CD4-positive, alpha-beta T cell treated with Interferon alpha-2 for 1 hour (primary cell): ENCODE data around the gene PNMA8C.

Experiments used
- DNase-seq, 2 donors: peaks; one replicate each; pipeline ENCODE4 v3.0.0-alpha.2; 2020 to 2022

Gene PNMA8C

GRCh38 chr19:46428239-46429135 lies at the start of gene PNMA8C:
Gene PNMA8C, minus strand, starts transcription at chr19:46428936. Its CDS starts 577 bp downstream, at chr19:46428359.
- peak; percentile 60 to 69 for DNase-seq

- DNase-seq, result no peak
Measured at GRCh38 chr19:46475986-46476385, 47.2 kb upstream of the PNMA8C start.

GRCh38 chr19:46474211-46474610 lies 45.5 kb upstream of the PNMA8C start:
- no peak for DNase-seq

GRCh38 chr19:46472592-46472991 lies 43.9 kb upstream of the PNMA8C start:
- DNase-seq, result no peak

- DNase-seq, result no peak
Measured at GRCh38 chr19:46471811-46472543, 43.2 kb upstream of the PNMA8C start.

GRCh38 chr19:46471116-46471733 lies 42.5 kb upstream of the PNMA8C start, which contains the start of gene PNMA8A:
Gene PNMA8A, minus strand, starts transcription at chr19:46471563. Its CDS starts 528 bp downstream, at chr19:46471035.
- DNase-seq, result no peak

- no peak for DNase-seq
Measured at GRCh38 chr19:46470376-46470775, 41.6 kb upstream of the PNMA8C start.

GRCh38 chr19:46469541-46470185 lies 40.9 kb upstream of the PNMA8C start:
- no peak for DNase-seq

- no peak for DNase-seq
Measured at GRCh38 chr19:46466536-46467196, 37.9 kb upstream of the PNMA8C start.

GRCh38 chr19:46463516-46463915 lies 34.8 kb upstream of the PNMA8C start:
- no peak for DNase-seq

- no peak for DNase-seq
Measured at GRCh38 chr19:46461537-46461936, 32.8 kb upstream of the PNMA8C start.

GRCh38 chr19:46460981-46461380 lies 32.2 kb upstream of the PNMA8C start:
- DNase-seq, result no peak

- no peak for DNase-seq
Measured at GRCh38 chr19:46460055-46460454, 31.3 kb upstream of the PNMA8C start.

- no peak for DNase-seq
Measured at GRCh38 chr19:46456930-46457329, 28.2 kb upstream of the PNMA8C start.

- no peak for DNase-seq
Measured at GRCh38 chr19:46454244-46454643, 25.5 kb upstream of the PNMA8C start.

- no peak for DNase-seq
Measured at GRCh38 chr19:46453661-46454060, 24.9 kb upstream of the PNMA8C start.

- DNase-seq, result no peak
Measured at GRCh38 chr19:46452186-46452585, 23.4 kb upstream of the PNMA8C start.

GRCh38 chr19:46451352-46451751 lies 22.6 kb upstream of the PNMA8C start:
- no peak for DNase-seq

- DNase-seq, result no peak
Measured at GRCh38 chr19:46450737-46451136, 22.0 kb upstream of the PNMA8C start.

GRCh38 chr19:46449228-46449627 lies 20.5 kb upstream of the PNMA8C start:
- no peak for DNase-seq

GRCh38 chr19:46448601-46449000 lies 19.9 kb upstream of the PNMA8C start:
- no peak for DNase-seq

- DNase-seq, result no peak
Measured at GRCh38 chr19:46447824-46448223, 19.1 kb upstream of the PNMA8C start.
